Kidney epithelial cell (primary cell): ENCODE results near the gene FYN. TPM values are rescaled to one million over a fixed set of nuclear protein-coding genes. Genes with fewer than 3 reads are reported as not detected.

Experiments
- DNase-seq: peaks from one replicate; pipeline ENCODE4 v3.0.0-alpha.2; 2010; ENCODE audit warnings: low read depth
- H3K27me3 ChIP-seq: 2 replicates; pipeline ENCODE4 v1.6.0; 2011; ENCODE audit warnings: low read length; ENCODE audit not compliant: control insufficient read depth, insufficient read depth
- H3K36me3 ChIP-seq: 2 replicates; pipeline ENCODE4 v1.5.1; 2011; ENCODE audit warnings: low read length; ENCODE audit not compliant: control insufficient read depth, insufficient read depth
- H3K4me3 ChIP-seq: 2 replicates; pipeline ENCODE4 v1.5.1; 2011; ENCODE audit warnings: low read depth, mild to moderate bottlenecking, control low read depth, low read length
- CTCF ChIP-seq: IDR thresholded peaks from 2 replicates; pipeline ENCODE4 v1.5.1; 2011; ENCODE audit warnings: mild to moderate bottlenecking, moderate library complexity, low read length, control low read depth, inconsistent platforms; ENCODE audit not compliant: insufficient read depth, poor library complexity, severe bottlenecking
- total RNA-seq: library from RNA; depleted of rRNA; stranded (reverse); fragments of >200 nt; gene quantifications from 2 replicates; pipeline ENCODE4 v1.2.3, GENCODE V29; 2015

The FYN gene
- total RNA-seq, 1 donor from 2014 or later, result 133 TPM

GRCh38 chr6:111805511-111806164 lies 67.6 kb downstream of the FYN start:
- no peaks in the 10 kb centered on the region for H3K27me3 ChIP-seq
- TF ChIP-seq CTCF, result no peak
- DNase-seq, result peak; percentile 88
- H3K36me3 ChIP-seq, result no peaks in the 10 kb centered on the region
- no peak overlapping the region for H3K4me3 ChIP-seq

GRCh38 chr6:111804627-111805235 lies 68.5 kb downstream of the FYN start:
- no peak for TF ChIP-seq CTCF
- Histone ChIP-seq H3K27me3 (no peaks in the 10 kb centered on the region), H3K4me3 (no peak overlapping the region), H3K36me3 (no peaks in the 10 kb centered on the region)
- peak; percentile 64 for DNase-seq

DNA sequence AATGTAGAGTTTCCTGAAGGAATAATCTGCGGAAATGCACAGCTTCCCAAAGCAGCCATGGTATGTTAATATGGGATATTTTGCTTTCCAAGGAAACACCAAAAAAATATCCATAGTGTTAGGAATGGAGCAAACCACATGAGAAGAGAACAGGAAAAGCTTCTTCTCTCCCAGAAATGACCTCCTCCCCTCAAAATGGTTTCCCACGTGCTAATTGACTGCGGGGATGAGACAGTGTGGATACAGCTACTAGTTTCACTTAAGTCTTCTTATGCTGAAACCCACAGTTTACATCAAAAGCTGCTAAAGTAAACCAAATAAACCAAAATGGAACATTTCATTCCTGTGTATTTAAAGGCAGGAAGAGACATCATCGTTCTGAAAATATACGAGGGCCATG lies 69.4 kb downstream of the FYN start:
- no peak for TF ChIP-seq CTCF
- H3K4me3 ChIP-seq, result no peak overlapping the region
- H3K27me3 ChIP-seq, result no peaks in the 10 kb centered on the region
- no peaks in the 10 kb centered on the region for H3K36me3 ChIP-seq
- DNase-seq, result no peak

- no peak for DNase-seq
- Histone ChIP-seq H3K27me3 (no peaks in the 10 kb centered on the region), H3K36me3 (no peaks in the 10 kb centered on the region), H3K4me3 (no peak overlapping the region)
- TF ChIP-seq CTCF, result no peak
Observed at GRCh38 chr6:111803371-111803770, 69.9 kb downstream of the FYN start.

GRCh38 chr6:111802720-111803330 lies 70.4 kb downstream of the FYN start:
- H3K4me3 ChIP-seq, result no peak overlapping the region
- DNase-seq, result no peak
- no peaks in the 10 kb centered on the region for H3K27me3 ChIP-seq
- no peak for TF ChIP-seq CTCF
- no peaks in the 10 kb centered on the region for H3K36me3 ChIP-seq
